Stimulated activated CD4-positive, alpha-beta T cell treated with anti-CD3 and anti-CD28 coated beads, TNF-alpha, amount 100 ng/mL, for 48 hours (primary cell): Measurements from ENCODE around the gene MGMT.

ENCODE experiments used
- DNase-seq, 3 donors: peaks; one replicate each; pipeline ENCODE4 v3.0.0-alpha.2; 2020; ENCODE audit warnings: low read depth in 3 of 3

MGMT gene

GRCh38 chr10:129521161-129522025 is 54.4 kb downstream of the MGMT start:
- no peak for DNase-seq

DNA sequence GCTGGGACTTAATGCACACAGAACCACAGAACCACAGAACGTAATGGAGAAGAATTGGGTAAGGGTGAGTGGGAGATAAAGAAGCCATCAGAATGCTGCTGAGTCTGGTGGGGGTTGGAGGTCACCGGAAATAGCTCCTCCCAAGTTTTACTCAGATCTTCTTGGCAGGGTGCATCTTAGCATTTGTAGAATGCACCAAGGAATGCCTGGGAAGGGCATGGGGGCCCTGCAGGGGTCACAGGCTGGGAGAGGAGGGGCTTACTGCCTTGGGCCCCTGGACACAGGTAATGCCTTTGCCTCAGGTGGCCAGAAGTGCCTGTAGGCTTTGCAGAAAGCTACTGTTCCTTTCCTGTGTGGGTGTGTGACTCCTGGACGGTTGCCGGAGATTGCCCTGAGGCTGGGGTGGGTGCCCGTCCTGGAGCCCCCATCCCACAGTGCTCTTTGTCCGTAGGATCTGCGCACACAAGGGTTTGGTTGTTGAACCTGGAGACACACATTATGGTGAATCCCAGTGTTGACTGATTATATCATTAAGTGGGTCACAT is 55.1 kb downstream of the MGMT start:
- no peak for DNase-seq

DNA sequence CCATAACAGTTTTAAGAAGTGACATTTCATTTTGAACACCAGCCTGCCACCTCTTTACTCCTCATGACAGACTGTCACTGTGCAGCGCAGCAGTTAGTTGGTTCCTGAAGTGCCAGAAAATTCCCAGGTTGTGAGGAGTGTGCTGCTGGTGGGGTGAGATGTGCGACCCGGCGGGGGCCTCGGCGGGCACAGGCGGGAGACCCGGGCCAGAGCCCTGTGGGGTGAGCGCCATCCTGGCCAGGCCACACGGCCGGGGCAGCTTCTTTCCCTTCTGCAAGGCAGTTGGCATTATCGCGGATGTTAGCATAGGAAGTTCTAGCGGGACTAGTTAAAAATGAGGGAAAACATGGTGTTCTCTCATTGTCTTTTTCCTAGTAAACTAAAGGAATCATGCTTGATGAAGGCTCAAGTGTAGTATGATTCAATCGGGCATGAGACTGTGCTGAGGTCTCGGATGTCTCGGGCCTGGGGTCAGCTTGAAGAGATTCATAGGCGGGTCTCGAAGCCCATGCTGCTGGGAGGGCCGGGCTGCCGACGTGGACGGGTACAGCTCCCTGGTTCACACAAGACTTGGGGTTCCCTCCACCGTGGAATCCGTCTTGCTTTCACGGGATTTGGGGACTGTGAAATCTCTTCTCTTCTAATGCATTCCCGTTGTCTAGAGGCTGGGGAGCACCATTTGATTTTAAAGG is 56.1 kb downstream of the MGMT start:
- no peak for DNase-seq

GRCh38 chr10:129523723-129524316 is 56.8 kb downstream of the MGMT start:
- DNase-seq = no peak

DNA sequence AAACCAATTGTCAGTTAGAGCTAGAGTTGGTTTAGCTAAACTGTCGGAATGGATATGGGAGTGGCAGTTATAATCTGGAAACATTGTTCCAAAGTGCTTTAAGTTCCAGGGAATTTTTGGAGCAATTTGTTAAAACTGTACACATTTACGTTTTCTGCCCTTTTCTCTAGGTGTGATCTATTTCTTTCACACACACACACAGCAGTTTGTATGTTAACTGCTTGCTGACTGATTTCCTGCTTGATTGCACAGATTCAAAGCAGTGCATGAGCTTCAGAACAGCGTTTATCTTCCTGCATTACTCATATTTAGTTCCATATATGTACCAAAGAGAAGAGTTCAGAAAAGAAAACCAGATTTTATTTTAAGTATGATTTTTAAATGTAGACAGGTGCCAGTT is 57.9 kb downstream of the MGMT start:
- no peak for DNase-seq

DNA sequence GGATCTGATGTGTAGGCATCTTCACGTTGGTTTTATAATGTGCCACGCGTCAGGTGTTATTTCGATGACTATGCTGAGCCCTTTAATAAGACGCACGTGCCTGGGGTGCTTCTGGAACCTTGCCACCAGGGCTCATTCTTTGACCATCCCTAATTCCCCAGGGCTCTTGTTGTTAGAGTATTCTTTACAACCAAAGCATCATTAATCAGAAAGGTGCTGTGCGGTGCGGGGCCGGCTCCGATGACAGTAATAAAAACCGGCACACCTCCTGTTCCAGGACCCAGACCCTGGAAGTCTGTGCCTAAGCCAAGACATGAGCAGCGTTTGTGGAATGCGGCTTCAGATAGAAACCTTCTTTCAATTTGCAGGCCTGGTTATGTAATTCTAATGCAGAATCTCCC is 58.4 kb downstream of the MGMT start:
- DNase-seq = no peak

DNA sequence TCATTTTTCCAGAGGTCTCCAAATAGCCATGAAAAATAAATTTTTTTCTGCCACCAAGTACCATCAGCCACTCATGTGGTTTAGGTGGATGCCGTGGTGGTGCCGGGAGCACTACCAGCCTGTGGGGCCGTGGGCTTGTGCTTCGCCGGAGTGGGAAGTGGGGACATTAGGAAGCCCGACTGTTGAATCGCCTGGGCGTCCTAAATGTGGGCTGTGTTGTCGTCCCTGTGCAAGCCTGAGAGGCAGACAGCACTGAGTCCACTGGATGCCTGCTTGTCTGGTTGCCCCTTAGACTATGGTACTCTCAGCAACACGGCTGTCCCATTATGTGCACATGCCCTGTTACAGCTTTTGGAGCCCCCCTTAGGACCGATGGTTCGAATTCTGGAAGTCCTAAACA is 59.9 kb downstream of the MGMT start:
- DNase-seq = no peak

GRCh38 chr10:129528376-129528978 is 61.4 kb downstream of the MGMT start:
- DNase-seq = no peak

DNA sequence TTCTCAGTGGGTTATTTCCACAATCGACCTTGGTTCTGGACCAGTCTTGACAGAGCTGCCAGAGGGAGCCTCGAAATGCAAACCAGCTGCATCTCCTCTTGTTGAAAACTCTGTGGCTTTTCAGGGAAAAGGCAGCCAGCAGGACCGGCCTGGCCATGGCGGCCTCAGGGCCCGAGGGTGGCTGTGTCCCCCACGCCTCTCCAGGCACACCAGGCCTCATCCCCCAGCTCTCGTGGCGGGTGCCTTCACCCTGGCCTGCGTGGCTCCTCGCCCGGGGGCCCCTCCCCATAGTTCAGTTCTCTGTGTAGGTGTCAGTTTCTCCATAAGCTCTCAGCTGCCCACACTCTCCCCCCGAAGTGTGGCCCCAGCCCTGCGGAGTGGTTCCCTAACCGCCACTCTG is 63.5 kb downstream of the MGMT start:
- no peak for DNase-seq

DNA sequence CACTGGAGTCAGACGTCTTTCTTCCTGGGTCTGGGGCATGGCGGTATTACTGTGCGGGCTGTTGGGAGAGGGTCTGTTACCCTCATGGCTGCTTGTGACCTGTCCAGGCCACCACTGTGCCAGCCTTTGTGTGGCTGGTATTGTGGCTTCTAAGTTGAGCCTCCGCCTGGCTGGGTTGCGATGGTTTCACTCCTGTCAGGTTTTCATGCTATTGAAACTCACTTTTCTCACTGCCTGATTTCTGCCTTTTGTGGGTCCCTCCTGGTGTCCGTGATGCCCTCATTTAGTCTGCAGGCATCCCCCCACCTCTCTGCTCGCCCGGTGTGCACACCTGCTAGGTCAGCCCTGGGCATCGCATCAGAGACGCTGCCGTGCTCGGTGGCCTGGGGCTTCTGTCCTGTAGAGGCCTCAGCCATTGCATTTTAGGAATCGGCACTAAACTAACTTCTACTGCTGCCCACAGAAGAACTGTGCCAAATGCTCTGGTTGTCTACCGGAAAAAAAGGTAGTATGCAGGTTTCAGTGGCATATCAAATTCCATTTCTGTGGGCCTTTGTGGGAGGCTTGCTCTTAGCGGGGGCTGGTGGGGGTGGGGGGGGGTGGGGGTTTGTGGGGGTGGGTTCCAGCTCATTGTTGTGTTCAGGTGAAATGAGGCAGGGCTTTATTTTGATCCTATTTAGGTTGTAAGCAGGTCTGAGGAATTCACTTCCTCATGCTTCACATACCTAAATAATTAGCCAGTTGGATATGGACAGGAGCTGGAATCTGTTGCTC is 64.3 kb downstream of the MGMT start:
- no peak for DNase-seq

DNA sequence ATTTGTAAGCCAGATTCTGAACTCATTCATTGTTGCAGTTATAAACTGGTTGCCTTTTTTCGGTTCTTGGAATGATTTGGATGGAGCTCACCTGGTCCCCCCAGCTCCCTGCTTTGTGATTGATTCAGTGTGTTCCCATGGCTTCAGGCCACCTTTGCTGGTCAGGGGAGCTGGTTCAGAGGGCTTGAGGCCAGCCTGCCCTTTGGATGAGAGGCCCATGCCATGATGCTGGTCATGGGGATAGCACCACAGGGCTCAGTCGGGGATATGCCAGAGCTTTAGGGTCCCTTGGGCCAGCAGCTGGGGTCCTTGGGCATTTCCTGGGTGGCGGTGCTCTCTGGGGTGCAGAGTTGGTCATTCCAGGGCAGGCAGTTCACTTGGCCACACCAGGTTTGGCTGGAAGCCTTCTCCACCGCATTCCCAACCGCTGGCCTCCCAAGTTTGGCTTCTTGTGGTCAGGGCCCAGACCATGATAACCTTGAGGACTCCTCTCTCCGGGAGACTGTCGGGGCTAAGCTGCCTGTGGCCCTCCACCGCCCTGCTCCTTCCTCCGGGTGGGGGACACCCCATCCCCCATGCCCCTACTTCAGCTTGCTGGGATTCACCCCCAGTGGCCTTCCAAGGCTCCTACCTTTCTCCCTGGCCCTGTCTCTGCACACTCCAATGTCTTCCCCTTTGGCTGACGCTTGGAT is 65.1 kb downstream of the MGMT start:
- DNase-seq = no peak

DNA sequence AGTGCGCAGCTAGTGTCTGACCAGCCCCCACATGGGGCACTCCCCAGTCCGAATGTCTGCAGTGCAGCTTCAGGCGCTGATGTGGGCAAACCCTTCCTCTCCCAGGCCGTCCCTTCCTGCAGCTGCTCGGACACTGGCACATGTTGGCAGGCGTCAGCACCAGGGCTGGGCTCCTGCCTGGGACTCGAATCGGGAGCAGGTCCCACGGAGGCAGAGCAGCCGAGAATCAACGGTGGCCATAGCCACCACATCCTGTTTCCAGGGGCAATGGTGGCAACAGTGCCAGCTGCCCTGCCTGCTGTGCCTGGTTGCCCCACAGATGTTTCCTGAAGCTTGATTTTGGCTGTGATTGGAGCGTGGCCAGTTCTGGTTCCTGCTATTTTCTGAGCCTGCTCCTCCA is 65.8 kb downstream of the MGMT start:
- no peak for DNase-seq

GRCh38 chr10:129533281-129533680 is 66.2 kb downstream of the MGMT start:
- DNase-seq = no peak

DNA sequence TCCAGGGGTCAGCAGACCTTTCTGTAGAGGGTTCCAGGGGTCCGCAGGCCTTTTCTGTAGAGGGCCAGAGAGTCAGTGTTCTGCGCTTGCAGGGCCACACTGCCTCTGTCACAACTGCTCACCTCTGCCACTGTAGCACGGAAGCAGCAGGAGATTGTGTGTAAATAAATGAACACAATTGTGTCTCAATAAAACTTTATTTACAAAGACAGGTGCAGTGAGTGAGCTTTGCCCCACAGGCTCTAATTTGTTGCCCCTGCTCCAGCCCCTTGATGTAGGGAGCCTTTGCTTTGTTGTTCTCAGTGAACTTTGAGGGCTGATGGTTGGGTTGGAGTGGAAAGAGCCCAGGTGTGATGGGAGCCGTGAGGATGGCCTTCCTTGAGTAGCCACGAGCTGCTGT is 67.8 kb downstream of the MGMT start:
- no peak for DNase-seq

GRCh38 chr10:129536336-129536735 is 69.3 kb downstream of the MGMT start:
- DNase-seq = no peak

- no peak for DNase-seq
Measured at GRCh38 chr10:129537151-129537550, 70.1 kb downstream of the MGMT start.

- DNase-seq = no peak
Measured at GRCh38 chr10:129538236-129538635, 71.2 kb downstream of the MGMT start.

DNA sequence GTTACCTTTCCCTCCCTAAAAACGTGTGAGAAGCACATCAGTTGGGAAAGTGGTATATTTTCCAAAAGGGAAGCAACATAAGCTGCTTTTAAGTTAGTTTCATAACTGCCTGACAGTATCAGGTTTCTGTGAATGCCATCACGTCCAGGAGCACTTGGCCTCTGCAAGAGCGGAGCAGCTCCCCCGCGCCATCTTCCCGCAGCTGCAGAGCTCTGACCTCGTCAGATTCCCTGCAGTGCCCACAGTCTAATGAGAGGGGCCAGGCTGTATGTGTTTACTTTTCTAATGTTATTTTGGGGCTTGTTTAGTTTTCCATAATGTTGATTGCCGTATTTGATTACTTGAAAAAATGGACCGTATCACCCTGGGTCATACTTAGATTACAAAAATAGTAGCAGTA is 74.2 kb downstream of the MGMT start:
- no peak for DNase-seq

DNA sequence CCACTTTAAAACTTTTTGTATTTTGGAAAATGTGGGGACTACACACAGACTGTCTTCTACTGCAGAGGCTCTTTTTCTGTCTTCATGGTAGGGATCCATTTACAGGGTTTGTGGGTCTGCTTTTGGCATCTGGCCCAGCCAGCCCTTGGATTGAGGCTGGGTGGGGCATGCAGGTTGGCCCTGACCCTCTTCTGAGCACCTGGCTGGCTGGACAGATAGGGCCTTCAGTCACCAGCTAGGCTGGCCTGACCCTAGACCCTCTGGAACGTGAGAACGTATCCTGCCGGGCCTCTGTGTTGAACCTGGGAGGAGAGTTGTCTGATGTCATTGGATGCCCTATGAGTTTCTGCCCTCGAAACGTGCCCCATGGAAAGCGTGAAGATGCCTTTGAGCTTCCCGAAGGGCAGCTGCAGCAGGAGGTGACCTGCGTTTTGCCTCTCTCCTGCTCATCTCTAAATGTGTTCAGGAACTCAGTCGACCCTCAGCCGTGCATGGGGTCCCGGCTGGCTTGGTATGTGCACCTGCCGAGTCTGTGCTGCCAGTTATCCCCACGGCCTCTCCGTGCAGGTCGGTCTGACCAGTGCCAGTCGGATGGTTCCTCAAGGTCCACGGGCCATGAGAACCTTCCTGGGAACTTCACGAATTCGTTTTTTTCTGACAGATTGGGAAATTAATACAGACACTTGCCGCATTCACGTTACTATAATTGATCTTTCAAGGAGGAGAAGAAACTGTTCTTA is 74.9 kb downstream of the MGMT start:
- DNase-seq = no peak

DNA sequence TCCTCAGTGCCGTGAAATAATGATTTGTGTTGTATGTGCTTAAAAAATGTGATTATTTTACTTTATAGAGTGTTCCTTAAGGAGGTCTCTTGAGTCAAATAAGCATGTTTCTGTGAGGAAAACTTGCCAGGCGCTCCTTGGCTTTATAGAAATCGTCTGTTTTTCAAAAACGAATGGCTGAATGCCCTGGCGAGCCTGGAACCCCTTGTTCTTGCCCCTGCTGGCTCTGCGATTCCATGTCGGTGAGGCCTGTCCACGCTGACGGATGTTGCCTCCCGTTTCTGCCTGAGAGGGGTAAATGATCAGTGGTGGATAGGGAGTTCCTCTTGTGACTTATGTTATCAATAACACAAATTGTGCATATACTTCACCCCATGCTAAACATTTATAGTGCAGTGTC is 75.5 kb downstream of the MGMT start:
- DNase-seq = no peak
